HG03108 (cell line): Measurements from ENCODE around the gene KCNH4.

Experiments used
- ATAC-seq: cut with Tn5 transposase; IDR thresholded peaks from one replicate; pipeline ENCODE4 v1.9.1; 2021; ENCODE audit warnings: moderate library complexity; ENCODE audit not compliant: unreplicated experiment

The KCNH4 gene

DNA sequence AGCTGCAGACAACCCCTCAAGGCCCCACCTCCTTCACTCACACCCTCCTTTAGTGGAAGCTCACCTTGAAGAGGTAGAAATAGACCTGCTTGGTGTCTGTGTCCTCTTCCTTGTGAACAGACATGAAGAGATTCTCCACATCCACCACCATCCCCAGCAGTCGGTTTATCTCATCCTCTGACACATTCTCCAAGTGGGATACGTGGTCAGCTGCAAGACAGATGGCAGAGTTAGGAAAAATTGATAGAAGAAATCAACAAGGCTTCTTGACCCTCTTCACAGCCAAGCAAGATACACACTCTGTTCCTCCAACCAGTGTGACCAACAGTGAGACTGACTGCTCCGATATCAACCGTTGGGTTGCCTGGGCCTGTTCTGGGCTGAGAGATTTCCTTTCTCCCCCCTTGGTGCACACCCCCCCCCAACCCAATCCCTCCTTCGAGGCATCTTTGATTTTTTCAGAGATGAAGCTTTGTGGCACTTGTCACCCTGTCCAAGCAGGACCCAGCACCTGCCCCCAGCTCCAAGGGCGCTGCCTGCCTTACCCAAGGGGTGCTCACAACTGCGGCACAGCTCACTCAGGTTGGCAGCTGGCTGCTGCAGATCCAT is 60.7 kb downstream of the KCNH4 start:
- ATAC-seq, result no peak

DNA sequence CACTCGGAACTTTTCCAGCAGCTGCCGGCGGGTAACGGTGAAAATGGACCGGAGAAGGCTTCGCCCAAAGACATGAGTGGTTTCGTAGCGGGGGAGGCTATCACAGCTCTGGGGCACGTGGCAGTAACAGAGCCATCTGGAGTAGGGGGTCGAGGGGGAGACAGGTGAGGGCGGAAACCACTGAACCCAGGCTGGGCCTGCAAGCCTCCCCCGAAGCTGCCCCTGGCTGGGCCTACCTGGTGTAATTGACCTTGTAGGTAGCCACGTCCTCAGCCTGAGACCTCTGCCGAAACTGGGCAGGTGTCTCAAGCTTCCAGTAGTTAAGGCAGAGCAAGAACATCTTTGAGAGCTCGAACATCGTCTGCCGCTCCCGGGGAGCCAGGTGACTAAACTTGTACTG is 61.6 kb downstream of the KCNH4 start:
- ATAC-seq, result no peak

DNA sequence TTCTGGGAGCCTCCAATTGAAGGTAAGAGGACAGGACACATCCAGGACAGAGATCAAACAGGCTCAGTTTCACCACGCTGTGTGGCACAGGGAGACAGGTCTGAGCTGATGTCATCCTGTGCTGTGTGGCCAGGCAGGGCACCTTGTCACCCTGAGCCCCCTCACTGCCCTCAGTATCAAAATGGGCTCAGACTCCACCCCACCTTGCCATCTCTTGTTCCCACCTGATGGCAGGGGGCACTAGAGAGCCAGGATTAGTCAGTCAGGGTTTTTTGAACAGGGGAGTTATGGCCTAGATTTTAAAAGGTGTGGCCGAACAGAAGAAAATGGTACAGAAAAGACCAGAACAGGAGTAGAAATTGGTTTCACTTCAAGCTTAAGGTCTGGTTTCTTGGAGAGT is 62.4 kb downstream of the KCNH4 start:
- ATAC-seq, result no peak

DNA sequence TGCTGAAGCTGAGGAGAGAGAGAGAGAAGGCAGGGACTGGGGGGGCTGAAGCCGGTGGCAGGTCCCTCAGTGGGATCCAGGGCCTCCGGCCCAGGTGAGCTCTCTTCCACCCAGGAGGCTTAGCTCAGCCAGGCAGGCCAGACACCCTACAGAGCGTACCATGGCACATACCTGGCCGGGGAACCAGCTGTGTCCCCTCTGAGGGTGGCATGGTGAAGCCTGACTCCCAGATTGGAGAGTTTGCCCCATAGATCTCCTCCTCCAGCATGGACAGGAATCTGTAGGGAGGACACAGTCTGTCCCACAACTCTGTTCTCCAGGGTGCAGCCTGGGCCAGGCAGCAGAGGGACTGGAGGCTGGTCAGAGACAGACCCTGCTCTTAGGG is 62.8 kb downstream of the KCNH4 start:
- ATAC-seq, result no peak

DNA sequence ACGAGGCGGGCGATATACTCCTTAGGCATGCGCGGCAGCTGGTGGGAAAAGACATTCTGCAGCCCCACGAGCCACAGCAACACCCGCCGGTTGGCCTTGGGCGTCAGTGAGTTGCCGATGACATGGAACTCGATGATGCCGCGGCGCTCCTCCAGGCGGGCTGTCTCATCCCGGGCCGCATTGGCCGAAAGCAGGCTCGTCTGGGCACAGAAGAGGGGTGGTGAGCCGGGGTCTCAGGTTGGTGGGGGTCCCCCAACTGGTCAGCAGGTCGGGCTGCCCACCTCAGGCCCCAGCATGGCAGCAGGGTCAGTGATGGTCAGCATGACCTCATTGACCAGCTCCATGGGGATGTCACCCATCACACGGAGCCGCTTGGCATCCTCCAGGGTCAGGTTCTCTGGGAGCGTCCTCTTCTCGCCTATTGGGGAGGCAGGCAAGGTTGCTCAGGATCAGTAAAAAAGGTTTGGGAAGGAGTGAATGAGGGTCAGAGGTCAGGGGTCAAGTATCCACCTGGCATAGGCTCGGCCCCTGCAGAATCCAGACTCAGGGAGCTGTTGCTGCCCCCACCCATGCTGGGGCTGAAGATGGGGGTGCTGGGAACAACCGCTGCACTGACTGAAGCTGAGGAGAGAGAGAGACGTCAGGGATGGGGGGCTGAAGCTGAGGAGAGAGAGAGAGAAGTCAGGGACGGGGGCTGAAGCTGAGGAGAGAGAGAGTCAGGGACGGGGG is 63.4 kb downstream of the KCNH4 start:
- no peak for ATAC-seq

DNA sequence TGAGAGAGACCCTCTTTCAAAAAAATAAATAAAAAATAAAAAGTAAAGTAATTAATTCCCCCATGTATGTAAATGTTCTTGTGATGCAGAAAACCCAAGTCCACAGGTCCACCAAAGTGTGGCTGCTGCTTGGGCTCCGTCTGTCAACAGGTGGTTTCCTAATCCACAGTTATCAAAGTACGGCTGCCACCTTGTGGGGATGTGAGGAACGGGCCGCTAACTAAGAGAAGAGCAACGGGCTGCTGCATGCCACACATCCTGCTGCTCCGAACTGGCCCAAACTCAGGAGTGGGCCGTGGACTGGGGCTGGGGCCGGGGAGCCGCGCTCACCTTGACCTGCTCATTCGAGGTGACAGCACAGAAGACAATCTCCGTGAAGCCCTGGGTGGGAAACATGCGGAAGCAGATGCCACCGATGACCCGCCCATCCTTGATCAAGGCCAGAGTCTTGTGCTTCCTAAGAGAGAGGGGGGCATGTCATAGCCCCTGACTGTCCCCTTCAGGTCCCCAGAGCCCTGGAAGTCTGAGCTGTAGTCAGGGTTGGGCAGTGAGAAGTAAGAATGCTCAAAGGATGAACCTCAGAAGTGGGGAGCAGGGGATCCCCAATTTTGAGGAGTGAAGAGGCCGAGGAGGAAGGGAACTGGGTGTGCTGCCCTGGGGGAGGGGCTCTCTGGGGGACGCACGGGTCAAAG is 64.1 kb downstream of the KCNH4 start:
- no peak for ATAC-seq

DNA sequence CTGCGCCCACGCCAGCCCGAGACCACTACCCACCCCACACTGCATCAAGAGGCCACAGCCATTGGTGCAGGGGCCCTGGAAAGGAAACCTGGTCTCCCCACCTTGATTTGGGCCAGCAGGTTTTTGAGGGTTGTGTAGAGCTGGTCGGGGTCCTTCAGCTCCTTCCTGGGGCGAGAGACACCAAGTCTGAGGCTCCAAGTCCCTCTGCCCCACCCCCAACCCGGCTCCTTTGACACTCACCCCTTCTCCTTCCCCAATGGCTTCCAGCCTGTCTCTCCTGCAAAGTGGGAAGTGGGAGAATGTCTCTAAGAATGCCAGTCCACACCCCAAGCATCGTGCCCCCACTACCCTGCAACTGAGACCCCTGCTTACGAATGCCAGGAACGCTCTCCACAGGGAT is 66.8 kb downstream of the KCNH4 start:
- no peak for ATAC-seq

DNA sequence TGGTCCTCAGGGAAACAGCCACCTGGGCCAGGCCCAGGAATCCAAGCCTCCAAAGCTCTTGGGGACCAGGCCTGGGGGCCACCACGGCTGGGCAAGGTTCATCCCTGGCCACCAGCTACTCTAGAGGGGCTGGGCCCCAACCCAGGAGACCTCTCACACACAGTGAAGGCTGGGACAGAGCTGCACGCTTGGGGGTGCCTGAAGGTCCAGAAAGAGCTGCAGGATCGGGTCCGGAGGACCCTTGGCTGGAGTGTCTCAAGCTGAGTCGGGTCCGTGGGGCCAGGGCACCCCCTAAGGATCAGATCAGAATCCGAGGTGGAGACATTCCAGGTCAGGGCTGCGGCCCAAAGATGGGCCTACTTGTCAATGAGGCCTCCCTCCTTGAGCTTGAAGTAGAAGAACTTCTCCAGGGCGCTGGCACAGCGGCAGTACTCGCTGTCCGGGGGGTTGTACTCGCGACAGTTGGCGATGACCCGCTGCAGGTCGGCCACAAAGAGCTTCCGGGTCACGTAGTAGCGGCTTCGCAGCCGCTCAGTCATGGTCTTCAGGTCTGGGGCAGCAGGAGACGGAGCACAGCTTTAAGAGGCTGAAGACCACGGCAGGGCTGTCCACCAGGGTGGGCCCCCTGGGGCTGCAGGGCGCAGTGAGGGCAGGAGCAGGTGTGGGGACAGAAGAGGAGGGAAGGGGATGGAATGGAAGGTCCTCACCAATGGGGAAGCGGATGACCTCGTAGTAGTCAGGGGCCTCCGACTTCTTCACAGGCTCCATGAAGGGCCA is 67.5 kb downstream of the KCNH4 start:
- no peak for ATAC-seq

DNA sequence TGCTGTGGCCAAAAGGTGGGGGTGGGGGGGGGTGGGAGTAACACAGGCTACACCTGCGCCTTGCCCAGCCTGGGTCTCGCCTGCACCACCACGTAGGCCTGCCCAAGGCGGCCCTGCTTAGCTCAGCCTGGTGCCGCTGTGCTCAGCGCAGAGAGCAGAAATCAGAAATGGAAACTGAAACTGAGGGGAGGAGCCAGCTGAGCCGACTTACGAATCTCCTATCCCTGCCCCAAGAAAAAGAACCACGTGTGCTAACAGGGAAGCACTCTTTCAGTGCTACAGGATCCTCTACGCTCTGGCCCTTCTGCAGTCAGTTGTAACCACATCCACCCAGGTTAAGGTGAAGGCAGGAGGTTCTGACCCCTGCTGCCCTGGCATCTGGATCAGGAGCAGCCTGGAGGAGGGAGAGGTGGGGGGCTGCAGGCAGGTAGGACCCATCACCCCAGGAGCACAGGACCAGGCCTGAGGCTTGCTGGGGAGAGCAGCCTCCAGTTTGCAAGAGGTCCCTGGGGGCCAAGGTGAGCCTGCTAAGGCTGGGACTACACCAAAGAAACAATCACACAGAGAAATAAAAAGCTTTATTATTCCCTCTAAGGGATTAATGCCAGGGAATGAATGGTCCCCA is 68.3 kb downstream of the KCNH4 start, which contains the start of gene DHX58:
Gene DHX58, minus strand, starts transcription at position 163 of the 625 bp plus-strand sequence. CDS start 822 bp downstream, outside the sequence.
- ATAC-seq, result peak; percentile 55

DNA sequence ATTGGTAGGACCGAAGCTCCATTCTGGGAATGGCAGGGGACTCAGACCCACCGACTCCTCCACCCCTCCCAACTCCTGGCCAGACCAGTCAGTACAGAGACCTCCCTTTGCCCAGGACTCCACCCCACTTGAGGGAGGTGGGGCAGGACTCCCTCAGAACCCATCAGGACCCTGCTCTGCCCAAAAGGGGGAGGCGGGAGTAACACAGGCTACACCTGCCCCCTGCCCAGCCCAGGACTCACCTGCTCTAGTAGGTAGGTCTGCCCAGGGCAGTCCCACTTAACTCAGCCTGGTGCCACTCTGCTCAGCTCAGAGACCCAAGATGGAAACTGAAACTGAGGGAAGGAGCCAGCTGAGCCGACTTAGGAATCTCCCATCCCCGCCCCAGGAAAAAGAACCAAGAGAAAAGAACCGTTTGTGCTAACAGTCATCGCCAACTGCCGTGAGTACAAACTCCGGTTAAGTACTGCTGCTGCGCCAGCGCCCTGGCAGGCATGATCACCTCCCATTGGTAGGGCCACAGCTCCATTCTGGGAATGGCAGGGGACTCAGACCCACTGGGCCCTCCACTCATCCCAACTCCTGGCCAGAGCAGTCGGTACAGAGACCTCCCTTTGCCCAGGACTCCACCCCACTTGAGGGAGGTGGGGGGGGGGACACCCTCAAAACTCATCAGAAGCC is 68.9 kb downstream of the KCNH4 start:
- ATAC-seq, result no peak

DNA sequence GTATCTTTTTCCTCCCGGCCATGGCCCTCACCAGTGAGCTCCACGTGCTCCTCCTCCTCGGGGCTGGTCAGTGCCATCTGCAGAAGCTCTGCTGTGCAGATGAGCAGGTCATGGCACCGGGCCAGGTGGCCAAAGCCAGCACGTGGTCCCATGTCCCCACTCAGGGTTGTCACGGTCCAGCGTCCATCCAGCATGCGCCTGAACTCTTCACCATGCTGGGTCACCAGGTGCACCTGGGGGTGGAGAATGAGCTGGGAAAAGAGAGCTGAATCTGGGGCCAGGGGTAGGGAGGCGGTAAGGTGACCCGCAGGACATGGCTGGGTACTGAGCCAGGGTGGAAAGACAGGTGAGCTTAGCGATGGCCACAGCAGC is 69.7 kb downstream of the KCNH4 start:
- ATAC-seq, result no peak

DNA sequence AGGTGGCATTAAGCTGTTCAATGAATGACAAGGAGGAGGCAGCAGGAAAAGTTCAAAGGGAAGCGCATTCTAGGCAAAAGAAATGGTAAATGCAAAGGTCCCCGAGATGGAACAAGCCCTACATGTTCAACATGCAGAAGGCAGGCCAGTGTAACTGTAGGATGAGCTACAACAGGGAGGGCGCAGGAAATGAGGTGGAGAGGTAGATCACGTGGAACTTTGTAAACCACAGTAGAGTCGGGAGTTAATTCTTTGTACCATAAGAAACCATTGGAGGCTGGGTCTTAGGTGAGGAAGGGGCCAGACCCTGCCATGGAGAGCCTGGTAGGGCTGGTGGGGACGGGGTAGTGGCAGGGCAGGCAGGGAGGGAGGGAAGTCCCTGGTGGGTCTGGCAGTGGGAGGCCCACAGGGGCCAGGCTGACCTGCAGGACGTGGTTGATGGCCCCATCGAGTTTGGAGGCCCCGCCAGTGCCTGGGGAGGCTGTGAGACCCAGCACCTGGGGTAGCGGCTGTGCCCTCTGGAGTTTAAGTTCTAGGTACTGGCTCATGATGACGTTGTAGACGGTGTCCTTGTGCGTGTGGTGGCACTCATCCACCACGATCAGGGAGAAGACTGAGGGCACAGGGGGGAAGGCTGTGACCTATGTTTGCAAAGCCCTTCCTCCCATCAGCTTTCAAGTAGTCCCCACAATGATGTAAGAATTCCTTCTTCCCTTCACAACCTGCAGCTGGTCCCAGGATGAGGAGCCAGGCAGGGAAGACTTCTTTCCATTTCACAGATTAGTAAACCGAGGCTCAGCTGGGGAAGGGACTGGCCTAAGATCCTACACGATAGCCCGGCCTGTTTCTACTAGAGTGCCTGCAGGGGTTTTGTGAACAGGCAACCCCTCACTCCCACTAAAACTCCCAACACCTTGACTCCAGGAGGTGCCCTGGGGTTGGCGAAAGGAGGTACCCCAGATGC is 70.4 kb downstream of the KCNH4 start:
- no peak for ATAC-seq

DNA sequence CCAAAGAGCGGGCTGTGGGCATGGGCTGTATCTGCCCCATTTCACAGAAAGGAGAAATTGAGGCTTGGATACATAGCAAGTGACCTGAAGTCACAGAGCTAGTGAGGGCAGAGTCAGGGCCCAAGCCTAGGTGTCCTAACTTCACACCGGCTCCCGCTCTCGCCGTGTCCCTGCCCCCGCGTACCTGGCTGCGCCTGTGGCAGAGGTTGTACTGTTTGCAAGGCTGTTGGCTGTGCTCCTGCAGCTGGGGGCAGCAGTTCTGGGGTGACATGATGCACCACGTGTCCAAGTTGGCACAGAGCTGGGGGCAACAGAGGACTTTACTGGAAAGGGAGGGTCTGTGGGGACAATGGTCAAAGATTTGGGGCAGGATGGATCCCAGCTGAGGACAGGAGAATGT is 71.9 kb downstream of the KCNH4 start:
- no peak for ATAC-seq

DNA sequence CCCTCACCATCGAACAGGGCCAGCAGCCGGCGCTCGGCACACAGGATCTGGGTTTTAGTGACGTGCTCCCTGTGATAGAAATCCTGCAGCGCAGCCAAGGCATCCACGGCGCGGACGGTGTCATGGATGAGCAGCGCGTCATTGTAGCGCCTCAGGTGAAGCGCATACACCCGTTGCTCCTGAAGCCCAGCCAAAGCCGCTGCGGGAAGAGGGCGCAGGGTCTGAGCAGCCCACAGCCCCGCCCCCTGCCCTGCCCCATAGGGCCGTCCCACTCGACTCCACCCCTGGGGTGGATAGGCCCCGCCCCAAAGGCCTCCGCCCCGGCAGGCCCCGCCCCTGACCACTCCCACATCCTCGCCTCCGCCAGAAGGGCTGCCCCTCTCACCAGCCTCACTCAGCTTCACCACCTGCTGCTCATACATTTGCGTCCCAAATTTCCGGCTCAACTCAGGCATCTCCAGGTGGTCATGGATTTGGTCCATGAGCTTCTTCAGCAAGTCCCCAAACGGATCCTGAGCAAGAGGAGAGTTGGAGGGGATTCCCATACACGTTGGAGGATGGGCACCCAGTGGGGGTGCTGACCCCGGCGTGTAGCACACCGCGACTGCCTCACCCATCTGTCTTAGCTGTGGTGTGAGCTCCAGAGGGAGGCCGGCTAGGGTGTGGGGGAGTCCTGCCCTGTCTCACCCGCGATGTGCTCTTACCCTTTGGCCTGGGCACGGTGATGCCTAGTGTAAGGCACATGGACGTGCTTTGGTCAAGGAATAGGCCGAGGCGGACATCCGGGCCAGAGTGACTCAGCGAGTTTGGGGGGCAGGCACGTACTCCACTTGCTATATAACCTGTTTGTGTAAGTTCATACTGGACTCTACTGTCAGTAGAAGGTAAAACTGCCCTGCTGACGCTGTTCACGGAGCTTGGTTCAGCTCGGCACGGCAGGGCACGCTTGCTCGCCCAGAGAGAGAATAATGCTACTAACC is 73.1 kb downstream of the KCNH4 start:
- peak; percentile 59 for ATAC-seq

DNA sequence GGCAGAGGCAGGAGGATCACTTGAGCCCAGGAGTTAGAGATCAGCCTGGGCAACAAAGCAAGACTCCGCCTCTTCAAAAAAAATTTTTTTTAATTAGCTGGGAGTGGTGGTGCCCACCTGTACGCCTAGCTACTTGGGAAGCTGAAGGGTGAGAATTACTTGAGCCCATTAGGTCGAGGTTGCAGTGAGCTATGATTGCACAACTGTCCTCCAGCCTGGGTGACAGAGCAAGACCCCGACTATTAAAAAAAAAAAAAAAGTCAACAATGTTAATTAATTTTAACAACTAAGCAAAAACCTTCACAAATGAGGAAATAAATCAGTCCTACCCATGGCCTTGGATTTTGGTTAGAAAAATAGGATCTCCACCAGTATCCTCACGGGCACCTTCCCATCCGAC is 73.8 kb downstream of the KCNH4 start:
- ATAC-seq, result no peak
